CD4-positive, alpha-beta T cell (primary cell): ENCODE measurements around the gene FAM180B. TPM values are rescaled to one million over a fixed set of nuclear protein-coding genes. Genes with fewer than 3 reads are reported as not detected.

Experiments
- ATAC-seq: fragments of 200-7000 bp; cut with Tn5 transposase; one replicate; pipeline ENCODE4 v1.10.0; 2022; ENCODE audit warnings: mild to moderate bottlenecking; ENCODE audit not compliant: poor library complexity
- CTCF ChIA-PET: fragments of 350-600 bp; sonication (Branson Sonifier 250); formaldehyde crosslinking; loops from one replicate; lab custom pipeline; 2021; ENCODE audit warnings: antibody characterized with exemption, inconsistent platforms; lab: Charles Lee
- POLR2A ChIA-PET: fragments of 350-600 bp; sonication (Branson Sonifier 250); formaldehyde crosslinking; loops from one replicate; lab custom pipeline; 2021; ENCODE audit warnings: antibody characterized with exemption, inconsistent platforms; lab: Charles Lee
- DNase-seq, 14 experiments: peaks; one replicate each; pipeline ENCODE4 v3.0.0-alpha.2; 2013 to 2020; ENCODE audit warnings: mixed read lengths in 2 of 14
- H3K27ac ChIP-seq, 2 donors: one replicate each; pipeline versions ENCODE4 v1.5.1 to v1.7.0; 2013; ENCODE audit warnings: low read length in 2 of 2, low read depth in 1 of 2, mild to moderate bottlenecking in 1 of 2
- H3K27me3 ChIP-seq, 2 experiments: 1 replicate in 1 of 2; 2 replicates in 1 of 2; pipeline versions ENCODE4 v1.6.1 to v1.7.0; 2013; ENCODE audit warnings: low read length in 2 of 2, control low read depth in 1 of 2, mild to moderate bottlenecking in 1 of 2, moderate library complexity in 1 of 2; ENCODE audit not compliant: insufficient read depth in 2 of 2, control insufficient read depth in 1 of 2
- H3K36me3 ChIP-seq: one replicate; pipeline ENCODE4 v1.6.1; 2013; ENCODE audit warnings: low read length, control low read depth; ENCODE audit not compliant: insufficient read depth
- H3K4me1 ChIP-seq: one replicate; pipeline ENCODE4 v1.6.1; 2013; ENCODE audit warnings: low read length, control low read depth; ENCODE audit not compliant: insufficient read depth
- H3K4me3 ChIP-seq: one replicate; pipeline ENCODE4 v1.5.1; 2013; ENCODE audit warnings: mild to moderate bottlenecking, low read length, moderate library complexity
- H3K9me3 ChIP-seq, 2 experiments: 1 replicate in 1 of 2; 2 replicates in 1 of 2; pipeline versions ENCODE4 v1.6.1 to v1.7.0; 2013; ENCODE audit warnings: low read length in 2 of 2, mild to moderate bottlenecking in 2 of 2, control low read depth in 1 of 2, moderate library complexity in 1 of 2; ENCODE audit not compliant: control insufficient read depth in 1 of 2, insufficient read depth in 1 of 2
- H3K27ac Mint-ChIP-seq: one replicate; pipeline ENCODE4 v1.8.0; 2020; ENCODE audit warnings: mixed read lengths
- H3K27me3 Mint-ChIP-seq: one replicate; pipeline ENCODE4 v1.8.0; 2021; ENCODE audit warnings: mixed read lengths
- H3K36me3 Mint-ChIP-seq: one replicate; pipeline ENCODE4 v1.8.0; 2021; ENCODE audit warnings: low read depth, mixed read lengths
- H3K4me1 Mint-ChIP-seq: one replicate; pipeline ENCODE4 v1.8.0; 2021; ENCODE audit warnings: low read depth, mixed read lengths
- H3K4me3 Mint-ChIP-seq: one replicate; pipeline ENCODE4 v1.8.0; 2020; ENCODE audit warnings: mild to moderate bottlenecking, mixed read lengths
- H3K9me3 Mint-ChIP-seq: one replicate; pipeline ENCODE4 v1.8.0; 2020; ENCODE audit warnings: mixed read lengths
- intact Hi-C, 2 experiments: fragments of 100-400 bp; cut with DNase I in 1 of 2; cut with micrococcal nuclease in 1 of 2; formaldehyde crosslinking; loops; one replicate each; pipeline versions ENCODE4 v1.15.1 to v1.9.0; 2023 to 2025; cut with DNase I, micrococcal nuclease
- total RNA-seq, 174 experiments: library from RNA in 2 of 174; stranded (reverse) in 2 of 174; gene quantifications; one replicate each; pipeline ENCODE4 v1.2.3 and lab custom pipeline; 2021 to 2026
- TF ChIP-seq, protein P1 (sequence below): fragments of 200-600 bp; IDR thresholded peaks from one replicate; pipeline ENCODE4 v1.8.0; 2022; ENCODE audit warnings: antibody characterized with exemption, mild to moderate bottlenecking

Gene FAM180B
- total RNA-seq, 2 experiments from 2014 or later, result 0.55 to 0.92 TPM

DNA sequence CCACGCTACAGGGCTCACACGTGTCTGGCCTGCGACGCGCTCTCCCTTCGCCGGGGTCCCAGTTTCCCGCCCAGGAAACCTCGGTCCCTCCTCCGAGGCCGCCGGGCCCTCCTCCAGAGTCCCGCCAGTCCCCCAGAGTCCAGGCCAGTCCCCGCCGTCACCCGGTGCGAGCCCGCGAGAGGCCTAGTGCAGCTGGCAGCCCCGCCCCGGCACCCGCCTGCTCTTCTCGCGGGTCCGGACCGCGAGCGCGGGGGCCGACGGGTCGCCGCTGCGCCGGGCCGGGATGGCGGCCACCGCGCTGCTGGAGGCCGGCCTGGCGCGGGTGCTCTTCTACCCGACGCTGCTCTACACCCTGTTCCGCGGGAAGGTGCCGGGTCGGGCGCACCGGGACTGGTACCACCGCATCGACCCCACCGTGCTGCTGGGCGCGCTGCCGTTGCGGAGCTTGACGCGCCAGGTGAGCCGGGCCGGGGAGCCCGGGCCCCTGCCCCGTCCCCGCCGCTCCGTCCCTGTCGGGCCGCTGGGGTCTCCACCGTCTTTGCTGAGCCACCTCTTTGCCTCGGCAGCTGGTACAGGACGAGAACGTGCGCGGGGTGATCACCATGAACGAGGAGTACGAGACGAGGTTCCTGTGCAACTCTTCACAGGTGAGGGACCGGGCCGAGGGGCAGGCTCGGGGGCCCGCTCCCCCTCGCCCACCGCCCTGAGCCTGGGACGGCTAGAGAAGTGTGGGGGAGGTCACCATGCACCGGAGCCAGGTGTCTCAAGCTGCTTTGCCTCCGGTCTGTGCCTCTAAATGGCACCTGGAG, 20.9 kb upstream of the FAM180B start, which contains the start of gene PTPMT1:
Gene PTPMT1 (plus strand): TSS at position 260 of the 809 bp plus-strand sequence. CDS start 24 bp downstream, at position 284.
- Histone ChIP-seq H3K4me3 (peak within 1 kb of the TSS; percentile 86), H3K27ac (peak within 1 kb of the TSS; percentile 41 to 83), H3K4me1 (peaks cover 25% of the 10 kb centered on the region), H3K36me3 (peaks cover 10% of the 10 kb centered on the region), H3K9me3 (no peaks in the 10 kb centered on the region), H3K27me3 (no peaks in the 10 kb centered on the region)
- peak; percentile 88 for ATAC-seq
- H3K9me3 Mint-ChIP-seq, result no peaks in the 10 kb centered on the region
- POLR2A ChIA-PET, result interaction anchor here (0.8 to 3.6 kb wide), 7 partner anchors 9 to 201 kb away, joined by 3 to 38 read pairs (median 7); partner anchors contain the start of genes AGBL2, CELF1, FNBP4 and KBTBD4
- CTCF ChIA-PET, result interaction anchor here (1.0 to 3.4 kb wide), 4 partner anchors 12 to 56 kb away, joined by 3 to 19 read pairs (median 3); partner anchors contain the start of gene CELF1
- peak; percentile 34 to 81 (median 58) for DNase-seq
- H3K36me3 Mint-ChIP-seq, result peaks cover 21% of the 10 kb centered on the region
- no peaks in the 10 kb centered on the region for H3K27me3 Mint-ChIP-seq
- TF ChIP-seq, protein P1, sequence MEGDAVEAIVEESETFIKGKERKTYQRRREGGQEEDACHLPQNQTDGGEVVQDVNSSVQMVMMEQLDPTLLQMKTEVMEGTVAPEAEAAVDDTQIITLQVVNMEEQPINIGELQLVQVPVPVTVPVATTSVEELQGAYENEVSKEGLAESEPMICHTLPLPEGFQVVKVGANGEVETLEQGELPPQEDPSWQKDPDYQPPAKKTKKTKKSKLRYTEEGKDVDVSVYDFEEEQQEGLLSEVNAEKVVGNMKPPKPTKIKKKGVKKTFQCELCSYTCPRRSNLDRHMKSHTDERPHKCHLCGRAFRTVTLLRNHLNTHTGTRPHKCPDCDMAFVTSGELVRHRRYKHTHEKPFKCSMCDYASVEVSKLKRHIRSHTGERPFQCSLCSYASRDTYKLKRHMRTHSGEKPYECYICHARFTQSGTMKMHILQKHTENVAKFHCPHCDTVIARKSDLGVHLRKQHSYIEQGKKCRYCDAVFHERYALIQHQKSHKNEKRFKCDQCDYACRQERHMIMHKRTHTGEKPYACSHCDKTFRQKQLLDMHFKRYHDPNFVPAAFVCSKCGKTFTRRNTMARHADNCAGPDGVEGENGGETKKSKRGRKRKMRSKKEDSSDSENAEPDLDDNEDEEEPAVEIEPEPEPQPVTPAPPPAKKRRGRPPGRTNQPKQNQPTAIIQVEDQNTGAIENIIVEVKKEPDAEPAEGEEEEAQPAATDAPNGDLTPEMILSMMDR, result no peak
- intact Hi-C loops, result no loop called here
- H3K4me3 Mint-ChIP-seq, result peak within 1 kb of the TSS; percentile 87
- peak within 1 kb of the TSS; percentile 80 for H3K27ac Mint-ChIP-seq
- H3K4me1 Mint-ChIP-seq, result peaks cover 20% of the 10 kb centered on the region

DNA sequence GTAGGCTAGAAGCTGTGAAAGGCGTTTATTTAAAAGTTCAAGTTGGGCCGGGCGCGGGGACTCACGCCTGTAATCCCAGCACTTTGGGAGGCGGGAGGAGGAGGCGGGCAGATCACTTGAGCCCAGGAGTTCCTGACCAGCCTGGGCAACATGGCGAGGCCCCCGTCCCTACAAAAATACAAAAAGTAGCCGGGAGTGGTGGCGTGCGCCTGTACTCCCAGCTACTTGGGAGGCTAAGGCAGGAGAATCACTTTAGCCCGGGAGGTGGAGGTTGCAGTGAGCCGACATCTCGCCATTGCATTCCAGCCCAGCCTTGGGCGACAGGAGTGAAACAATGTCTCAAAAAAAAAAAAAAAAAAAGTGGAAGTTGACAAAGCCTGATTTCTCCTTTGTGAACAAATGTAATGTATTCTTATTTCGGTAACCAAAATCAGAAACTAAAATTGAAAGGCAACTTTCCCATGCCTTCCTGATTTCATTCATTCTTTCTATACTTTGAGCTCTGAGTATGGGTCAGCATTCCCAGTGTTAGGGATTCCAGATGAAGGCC, 20.3 kb upstream of the FAM180B start:
- Histone ChIP-seq H3K9me3 (no peaks in the 10 kb centered on the region), H3K27ac (peak overlapping the region in 1 of 2 donors; percentile 28), H3K4me1 (peaks cover 25% of the 10 kb centered on the region), H3K27me3 (no peaks in the 10 kb centered on the region), H3K36me3 (peaks cover 13% of the 10 kb centered on the region), H3K4me3 (peak overlapping the region; percentile 86)
- H3K4me3 Mint-ChIP-seq, result peak overlapping the region; percentile 87
- no peak for ATAC-seq
- peak overlapping the region; percentile 80 for H3K27ac Mint-ChIP-seq
- ChIA-PET CTCF (interaction anchor here (1.4 to 3.4 kb wide), 2 partner anchors 13 to 14 kb away, joined by 3 to 19 read pairs; partner anchors contain the start of gene CELF1), POLR2A (interaction anchor here (0.8 to 3.6 kb wide), 5 partner anchors 11 to 200 kb away, joined by 3 to 38 read pairs (median 9); partner anchors contain the start of genes CELF1, FNBP4, KBTBD4 and NDUFS3)
- peak in 2 of 14 experiments; percentile 23 to 37 for DNase-seq
- H3K36me3 Mint-ChIP-seq, result peaks cover 27% of the 10 kb centered on the region
- peaks cover 20% of the 10 kb centered on the region for H3K4me1 Mint-ChIP-seq
- TF ChIP-seq, protein P1, result no peak
- H3K27me3 Mint-ChIP-seq, result no peaks in the 10 kb centered on the region
- no peaks in the 10 kb centered on the region for H3K9me3 Mint-ChIP-seq
- intact Hi-C loops, result no loop called here

DNA sequence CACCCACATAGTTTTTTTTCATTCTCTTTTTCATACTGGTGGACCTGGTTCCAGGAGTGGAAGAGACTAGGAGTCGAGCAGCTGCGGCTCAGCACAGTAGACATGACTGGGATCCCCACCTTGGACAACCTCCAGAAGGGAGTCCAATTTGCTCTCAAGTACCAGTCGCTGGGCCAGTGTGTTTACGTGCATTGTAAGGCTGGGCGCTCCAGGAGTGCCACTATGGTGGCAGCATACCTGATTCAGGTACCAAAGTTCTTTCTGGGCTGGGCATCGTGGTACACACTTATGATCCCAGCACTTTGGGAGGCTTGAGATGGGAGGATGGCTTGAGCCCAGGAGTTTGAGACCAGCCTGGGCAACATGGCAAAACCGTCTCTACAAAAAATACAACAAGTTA, 16.8 kb upstream of the FAM180B start:
- intact Hi-C loops, result loop anchor here in 1 of 2 experiments (10.0 kb wide), 2 partner anchors 295 to 865 kb away; partner anchors contain the start of genes ARHGAP1, MADD and ZNF408
- POLR2A ChIA-PET, result interaction anchor here (1.2 kb wide), 1 partner anchor 9 kb away, joined by 4 read pairs; the partner anchor contains the start of gene KBTBD4

More for the DNA sequence above, 16.8 kb upstream of the FAM180B start:
- no peak overlapping the region for H3K4me3 ChIP-seq
- no peaks in the 10 kb centered on the region for H3K9me3 ChIP-seq
- ATAC-seq, result no peak
- no peak overlapping the region for H3K27ac Mint-ChIP-seq
- no peak for DNase-seq
- peaks cover 20% of the 10 kb centered on the region for H3K4me1 ChIP-seq
- peaks cover 61% of the 10 kb centered on the region for H3K36me3 Mint-ChIP-seq
- TF ChIP-seq, protein P1, result no peak
- no peak overlapping the region for H3K27ac ChIP-seq
- no peak overlapping the region for H3K4me3 Mint-ChIP-seq
- CTCF ChIA-PET, result no interaction called here
- no peaks in the 10 kb centered on the region for H3K27me3 Mint-ChIP-seq
- H3K27me3 ChIP-seq, result no peaks in the 10 kb centered on the region
- H3K36me3 ChIP-seq, result peaks cover 40% of the 10 kb centered on the region
- no peaks in the 10 kb centered on the region for H3K9me3 Mint-ChIP-seq
- peaks cover 27% of the 10 kb centered on the region for H3K4me1 Mint-ChIP-seq
